Common myeloid progenitor, CD34-positive (primary cell): ENCODE data around the gene TTC7B.
"Not testable (repeated sequence)": the region's sequence is repeated elsewhere in the genome, so short reads cannot be mapped to it uniquely, and the experiment has no call there.

Source experiments
- CTCF ChIA-PET: fragments of 350-600 bp; sonication (Branson Sonifier 250); formaldehyde crosslinking; loops from one replicate; lab custom pipeline; 2021; ENCODE audit warnings: antibody characterized with exemption; lab: Charles Lee
- POLR2A ChIA-PET: fragments of 350-600 bp; sonication (Branson Sonifier 250); formaldehyde crosslinking; loops from one replicate; lab custom pipeline; 2021; ENCODE audit warnings: antibody characterized with exemption; lab: Charles Lee
- DNase-seq, 3 donors: peaks; one replicate each; pipeline versions ENCODE4 v3.0.0 to v3.0.0-alpha.2; 2013
- H3K27ac ChIP-seq, 2 experiments: 1 replicate in 1 of 2; 2 replicates in 1 of 2; pipeline ENCODE4 v1.7.0; 2013; ENCODE audit warnings: inconsistent platforms in 2 of 2, low read length in 2 of 2, mild to moderate bottlenecking in 2 of 2, low read depth in 1 of 2, moderate library complexity in 1 of 2; ENCODE audit not compliant: severe bottlenecking in 2 of 2, insufficient read depth in 1 of 2, poor library complexity in 1 of 2
- H3K27me3 ChIP-seq, 5 experiments: replicated peaks in 2 of 5; 1 replicate in 3 of 5; 2 replicates in 2 of 5; pipeline versions ENCODE4 v1.6.1 to v1.7.0; 2013; ENCODE audit warnings: low read length in 4 of 5, mild to moderate bottlenecking in 2 of 5, moderate library complexity in 2 of 5, inconsistent platforms in 1 of 5; ENCODE audit not compliant: insufficient read depth in 5 of 5, control insufficient read depth in 4 of 5
- H3K36me3 ChIP-seq, 4 experiments: 1 replicate in 2 of 4; 2 replicates in 2 of 4; pipeline versions ENCODE4 v1.6.1 to v1.7.0; 2013; ENCODE audit warnings: low read length in 3 of 4, control low read depth in 1 of 4, mild to moderate bottlenecking in 1 of 4; ENCODE audit not compliant: control insufficient read depth in 4 of 4, insufficient read depth in 4 of 4
- H3K4me1 ChIP-seq, 4 experiments: 1 replicate in 3 of 4; 2 replicates in 1 of 4; pipeline versions ENCODE4 v1.6.1 to v1.7.1; 2013; ENCODE audit warnings: low read length in 3 of 4, mild to moderate bottlenecking in 3 of 4, control low read depth in 1 of 4, inconsistent platforms in 1 of 4, moderate library complexity in 1 of 4; ENCODE audit not compliant: control insufficient read depth in 4 of 4, insufficient read depth in 4 of 4; ENCODE audit errors: control extremely low read depth in 1 of 4
- H3K4me3 ChIP-seq, 7 experiments: 1 replicate in 4 of 7; 2 replicates in 3 of 7; pipeline versions ENCODE4 v1.5.1 to v1.7.0; 2013; ENCODE audit warnings: mild to moderate bottlenecking in 7 of 7, low read length in 6 of 7, moderate library complexity in 6 of 7, inconsistent platforms in 2 of 7, low read depth in 2 of 7, control low read depth in 1 of 7; ENCODE audit not compliant: insufficient read depth in 4 of 7, control insufficient read depth in 1 of 7; ENCODE audit errors: extremely low read depth in 1 of 7
- H3K9me3 ChIP-seq, 5 experiments: 1 replicate in 4 of 5; 2 replicates in 1 of 5; pipeline versions ENCODE4 v1.6.1 to v1.7.1; 2013; ENCODE audit warnings: low read length in 4 of 5, mild to moderate bottlenecking in 2 of 5, inconsistent platforms in 1 of 5, low read depth in 1 of 5, moderate library complexity in 1 of 5; ENCODE audit not compliant: control insufficient read depth in 4 of 5, insufficient read depth in 2 of 5; ENCODE audit errors: control extremely low read depth in 1 of 5
- WGBS: methylation state at CpG from one replicate; pipeline ENCODE4 v1.1.5; 2013; ENCODE audit not compliant: insufficient coverage; 5-methylcytosine and 5-hydroxymethylcytosine counted together

TTC7B gene

DNA sequence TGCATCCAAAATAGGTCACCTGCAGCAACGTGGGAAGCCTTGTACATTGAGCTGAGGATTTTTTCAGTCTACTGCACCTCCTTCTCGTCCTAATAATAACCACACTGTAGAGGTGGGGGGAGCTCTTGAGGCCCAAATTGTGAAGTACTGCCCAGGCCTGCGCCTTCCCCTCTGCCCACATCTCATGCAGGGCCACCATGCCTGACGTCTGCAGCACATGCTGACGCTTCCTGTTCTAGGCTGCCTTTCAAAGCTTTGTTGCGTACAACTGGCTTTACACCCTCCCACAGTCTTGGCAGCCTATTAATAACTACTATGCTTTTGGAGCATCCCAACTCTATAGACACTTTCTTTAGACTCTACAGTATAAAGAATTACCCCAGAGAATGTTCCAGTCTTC lies 26.5 kb upstream of the TTC7B start:
- DNase-seq, result peak in 2 of 3 donors; percentile 56 to 66
- ChIA-PET CTCF (interaction anchor here (0.6 kb wide), 1 partner anchor 13 kb away, joined by 3 read pairs; no protein-coding TSS in a partner anchor), POLR2A (no interaction called here)
- Histone ChIP-seq H3K4me3 (no peak overlapping the region), H3K4me1 (peaks cover 0 to 12% (median 6%) of the 10 kb centered on the region in 4 experiments), H3K36me3 (no peaks in the 10 kb centered on the region), H3K9me3 (no peaks in the 10 kb centered on the region), H3K27me3 (no peaks in the 10 kb centered on the region), H3K27ac (no peak overlapping the region)
- 45% methylated on average over 6 of the region's 6 CpGs for WGBS

DNA sequence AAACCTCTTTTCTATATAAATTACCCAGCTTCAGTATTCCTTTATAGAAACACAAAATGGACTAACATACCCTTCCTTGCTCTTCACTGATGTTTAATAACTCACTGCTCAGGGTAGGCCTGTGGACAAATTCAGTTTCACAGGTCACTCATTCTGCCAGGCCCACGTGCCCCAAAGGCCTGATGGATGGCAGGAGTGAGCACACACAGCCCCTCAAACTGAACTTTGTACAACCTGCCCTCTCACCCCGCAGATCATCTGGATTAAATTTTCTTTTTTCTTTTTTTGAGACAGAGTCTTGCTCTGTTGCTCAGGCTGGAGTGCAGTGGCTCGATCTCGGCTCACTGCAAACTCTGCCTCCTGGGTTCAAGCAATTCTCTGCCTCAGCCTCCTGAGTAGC lies 24.4 kb upstream of the TTC7B start:
- CTCF ChIA-PET, result interaction anchor here (0.9 to 1.6 kb wide), 2 partner anchors 10 to 18 kb away, joined by 3 read pairs; no protein-coding TSS in a partner anchor

DNA sequence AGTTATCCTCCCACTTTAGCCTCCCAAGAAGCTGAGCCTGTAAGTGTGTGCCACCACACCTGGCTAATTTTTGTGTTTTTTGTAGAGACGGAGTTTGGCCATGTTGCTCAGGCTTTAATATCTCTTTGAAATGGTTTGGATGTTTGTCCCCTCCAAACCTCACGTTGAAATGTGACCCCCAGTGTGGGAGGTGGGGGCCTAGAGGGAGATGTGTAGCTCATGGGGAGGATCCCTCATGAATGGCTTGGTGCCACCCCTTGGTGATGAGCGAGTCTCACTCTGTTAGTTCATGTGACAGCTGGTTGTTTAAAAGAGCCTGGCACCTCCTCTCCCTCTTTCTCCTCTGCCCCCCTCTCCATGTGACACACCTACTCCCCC lies 23.6 kb upstream of the TTC7B start:
- peaks cover 0 to 34% (median 21%) of the 10 kb centered on the region in 4 experiments for H3K4me1 ChIP-seq
- ChIA-PET CTCF (interaction anchor here (0.6 to 0.9 kb wide), 2 partner anchors 9 to 49 kb away, joined by 3 to 4 read pairs; no protein-coding TSS in a partner anchor), POLR2A (no interaction called here)
- H3K27ac ChIP-seq, result no peak overlapping the region
- no peak overlapping the region for H3K4me3 ChIP-seq
- no peaks in the 10 kb centered on the region for H3K27me3 ChIP-seq
- DNase-seq, result no peak
- no peaks in the 10 kb centered on the region for H3K36me3 ChIP-seq
- WGBS, result 100% methylated on average over 2 of the region's 3 CpGs
- H3K9me3 ChIP-seq, result no peaks in the 10 kb centered on the region

More for the DNA sequence above, 24.4 kb upstream of the TTC7B start:
- H3K4me3 ChIP-seq, H3K27ac ChIP-seq, DNase-seq, POLR2A ChIA-PET, H3K36me3 ChIP-seq, H3K27me3 ChIP-seq, H3K9me3 ChIP-seq: not testable (repeated sequence)
- 100% methylated on average over 3 of the region's 4 CpGs for WGBS
- peaks cover 0 to 30% (median 20%) of the 10 kb centered on the region in 4 experiments for H3K4me1 ChIP-seq

DNA sequence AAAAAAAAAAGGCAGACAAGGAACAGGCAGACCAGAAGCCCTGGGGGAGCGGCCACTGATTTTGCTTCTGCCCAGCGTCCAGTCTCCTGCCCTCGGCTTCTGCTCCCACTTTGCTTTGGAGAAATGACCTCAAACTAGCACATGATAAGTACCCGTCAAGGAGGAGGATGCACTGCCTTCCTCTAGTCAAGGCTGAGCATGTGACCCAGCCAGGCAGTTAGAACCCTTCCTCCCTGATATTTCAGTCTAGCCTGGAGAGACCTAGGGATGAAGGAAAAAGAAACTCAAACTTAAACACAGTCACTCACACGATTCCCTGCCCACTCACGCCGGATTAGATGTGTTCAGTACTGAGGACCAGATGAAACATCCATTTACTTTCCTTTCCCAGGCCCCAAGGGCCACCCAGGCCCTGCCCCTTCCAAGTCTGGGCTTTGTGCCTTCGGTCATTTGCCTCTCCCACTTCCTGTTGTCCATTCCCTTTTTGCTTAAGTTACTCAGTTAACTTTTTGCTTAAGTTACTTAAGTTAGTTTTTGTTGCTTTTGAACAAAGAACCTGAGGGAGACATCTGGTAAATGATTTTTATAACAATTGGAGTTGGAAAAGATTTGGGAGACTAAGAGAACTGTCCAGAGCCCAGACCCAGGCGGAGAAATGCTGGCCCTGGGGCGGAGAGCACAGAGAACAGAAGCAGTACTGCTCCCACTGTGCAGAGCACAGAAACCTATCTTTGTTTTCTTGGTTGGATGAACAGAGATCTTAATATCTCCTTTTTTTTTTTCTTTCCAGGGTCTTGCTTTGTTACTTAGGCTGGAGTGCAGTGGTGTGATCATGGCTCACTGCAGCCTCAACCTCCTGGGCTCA lies 23.0 kb upstream of the TTC7B start:
- Histone ChIP-seq H3K9me3 (no peaks in the 10 kb centered on the region), H3K27me3 (no peaks in the 10 kb centered on the region), H3K4me3 (no peak overlapping the region), H3K27ac (no peak overlapping the region), H3K36me3 (no peaks in the 10 kb centered on the region), H3K4me1 (peaks cover 0 to 34% (median 21%) of the 10 kb centered on the region in 4 experiments)
- 92% methylated on average over 7 of the region's 10 CpGs for WGBS
- ChIA-PET CTCF (interaction anchor here (0.6 kb wide), 1 partner anchor 50 kb away, joined by 4 read pairs; no protein-coding TSS in a partner anchor), POLR2A (no interaction called here)
- DNase-seq, result no peak

DNA sequence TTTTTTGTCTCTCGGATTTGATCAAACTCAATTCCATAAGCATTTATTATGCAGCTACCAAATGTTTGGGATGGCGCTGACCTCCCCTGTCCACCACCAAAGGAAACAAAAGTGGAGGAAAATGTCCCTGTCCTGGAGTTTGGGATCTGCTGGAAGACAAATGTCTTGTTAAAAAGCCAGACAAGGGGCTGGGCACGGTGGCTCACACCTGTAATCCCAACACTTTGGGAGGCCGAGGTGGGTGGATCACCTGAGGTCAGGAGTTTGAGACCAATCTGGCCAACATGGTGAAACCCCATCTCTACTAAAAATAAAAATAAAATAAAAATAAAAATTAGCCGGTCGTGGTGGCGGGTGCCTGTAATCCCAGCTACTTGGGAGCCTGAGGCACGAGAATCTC lies 22.3 kb upstream of the TTC7B start:
- H3K4me3 ChIP-seq, H3K36me3 ChIP-seq, POLR2A ChIA-PET, CTCF ChIA-PET, H3K9me3 ChIP-seq, H3K27ac ChIP-seq, H3K27me3 ChIP-seq, DNase-seq: not testable (repeated sequence)
- H3K4me1 ChIP-seq, result peaks cover 0 to 34% (median 21%) of the 10 kb centered on the region in 4 experiments
- WGBS, result 100% methylated on average over 4 of the region's 8 CpGs

DNA sequence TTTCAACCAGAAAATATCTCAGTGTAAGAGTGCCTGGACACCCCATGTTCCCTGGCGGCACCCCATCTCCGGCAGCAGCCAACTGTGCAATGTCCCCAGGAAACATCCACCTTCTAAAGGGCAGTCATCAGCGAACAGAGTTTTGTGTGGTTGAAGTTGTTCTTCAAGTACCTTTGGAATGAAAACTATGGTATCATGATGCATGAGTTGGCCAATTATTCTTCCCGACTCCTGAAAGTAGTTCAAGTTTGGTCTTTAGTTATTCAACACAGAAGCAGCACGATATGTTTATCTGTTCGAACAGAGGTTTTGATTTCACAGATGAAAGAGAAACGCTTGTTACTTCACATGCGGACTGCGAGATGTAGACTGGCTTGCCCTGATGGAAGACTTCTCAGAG lies 21.1 kb upstream of the TTC7B start:
- no peak overlapping the region for H3K27ac ChIP-seq
- H3K27me3 ChIP-seq, result no peaks in the 10 kb centered on the region
- POLR2A ChIA-PET, result no interaction called here
- no peaks in the 10 kb centered on the region for H3K36me3 ChIP-seq
- H3K4me3 ChIP-seq, result no peak overlapping the region
- H3K4me1 ChIP-seq, result peaks cover 0 to 27% (median 15%) of the 10 kb centered on the region in 4 experiments
- WGBS, result 98% methylated on average over 7 of the region's 9 CpGs
- CTCF ChIA-PET, result no interaction called here
- DNase-seq, result no peak
- H3K9me3 ChIP-seq, result no peaks in the 10 kb centered on the region

DNA sequence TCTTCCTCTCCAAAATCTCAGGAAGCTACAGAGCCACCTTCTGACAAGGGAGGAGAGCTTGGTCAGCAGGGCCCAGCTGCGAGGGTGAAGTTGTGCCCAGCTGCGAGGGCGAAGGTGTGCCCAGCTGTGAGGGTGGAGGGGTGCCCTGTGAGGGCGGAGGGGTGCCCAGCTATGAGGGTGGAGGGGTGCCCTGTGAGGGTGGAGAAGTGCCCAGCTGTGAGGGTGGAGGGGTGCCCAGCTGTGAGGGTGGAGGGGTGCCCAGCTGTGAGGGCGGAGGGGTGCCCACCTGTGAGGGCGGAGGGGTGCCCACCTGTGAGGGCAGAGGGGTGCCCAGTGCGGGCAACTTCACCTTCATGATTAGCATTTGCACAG lies 20.4 kb upstream of the TTC7B start:
- peaks cover 0 to 27% (median 15%) of the 10 kb centered on the region in 4 experiments for H3K4me1 ChIP-seq
- no peak for DNase-seq
- WGBS, result 37% methylated on average over 5 of the region's 7 CpGs
- POLR2A ChIA-PET, result no interaction called here
- H3K4me3 ChIP-seq, result peak overlapping the region in 3 of 7 experiments; percentile 45 to 54 (median 46)
- no peaks in the 10 kb centered on the region for H3K36me3 ChIP-seq
- no peak overlapping the region for H3K27ac ChIP-seq
- no peaks in the 10 kb centered on the region for H3K27me3 ChIP-seq
- CTCF ChIA-PET, result no interaction called here
- H3K9me3 ChIP-seq, result no peaks in the 10 kb centered on the region
